SK-N-SH (cell line): ENCODE data around the gene SEC61A1.

Source experiments
- GATA2 ChIP-seq: sonication (generic); formaldehyde crosslinking; IDR thresholded peaks from 2 replicates; pipeline ENCODE4 v1.5.0; 2020; ENCODE audit warnings: mild to moderate bottlenecking, missing genetic modification reagents
- POLR2AphosphoS5 ChIP-seq: IDR thresholded peaks from 2 replicates; pipeline ENCODE4 v1.6.1; 2012; ENCODE audit warnings: low read depth, low read length
- RCOR1 ChIP-seq: fragments of 150-350 bp; IDR thresholded peaks from 2 replicates; pipeline ENCODE4 v1.6.1; 2017; ENCODE audit warnings: antibody characterized with exemption, low read length
- TEAD4 ChIP-seq: IDR thresholded peaks from 2 replicates; pipeline ENCODE4 v1.4.0; 2012; ENCODE audit warnings: mild to moderate bottlenecking, borderline replicate concordance; ENCODE audit not compliant: insufficient read depth

DNA sequence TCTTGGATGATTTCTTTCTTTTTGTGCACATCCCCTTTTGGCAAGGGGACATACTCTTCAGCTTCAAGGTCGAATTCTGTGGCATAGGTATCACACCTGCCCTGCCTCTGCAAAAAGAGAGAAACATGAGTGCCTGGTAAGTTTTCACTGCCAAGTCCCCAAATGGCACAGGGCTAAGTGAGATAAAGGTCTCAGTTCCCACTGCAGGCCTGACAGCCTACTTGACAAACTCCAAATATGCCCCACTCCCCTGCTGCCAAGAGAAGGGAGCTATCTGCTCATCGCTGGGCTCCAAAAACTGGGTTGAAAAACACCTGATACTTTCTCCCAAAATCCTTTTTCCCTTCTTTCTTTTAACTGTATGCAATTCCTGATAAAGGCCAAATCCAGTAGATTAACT, 48.4 kb downstream of the SEC61A1 start:
- TF ChIP-seq GATA2 (no peak), TEAD4 (no peak), RCOR1 (no peak), POLR2AphosphoS5 (no peak)
